KOPT-K1 (cell line): ENCODE results near the gene PITX3.

Experiments
- H3K27ac ChIP-seq: fragments of 200-600 bp; sonication (generic); 2 replicates; pipeline ENCODE4 v1.5.1; 2016; ENCODE audit warnings: antibody characterized with exemption, mild to moderate bottlenecking, low read depth, low read length; ENCODE audit not compliant: poor library complexity, severe bottlenecking
- H3K36me3 ChIP-seq: fragments of 200-600 bp; sonication (generic); 2 replicates; pipeline ENCODE4 v1.5.1; 2017; ENCODE audit warnings: antibody characterized with exemption, mild to moderate bottlenecking, low read length, moderate library complexity; ENCODE audit not compliant: insufficient read depth
- H3K9me3 ChIP-seq: fragments of 200-600 bp; sonication (generic); 2 replicates; pipeline ENCODE4 v1.5.1; 2017; ENCODE audit warnings: antibody characterized with exemption, low read length, mild to moderate bottlenecking; ENCODE audit not compliant: insufficient read depth, poor library complexity, severe bottlenecking

PITX3 gene

GRCh38 chr10:102242118-102242485 lies 790 bp upstream of the PITX3 start:
- no peak overlapping the region for H3K27ac ChIP-seq
- peaks cover 2% of the 10 kb centered on the region; the same call in 1 of the 2 replicates for H3K36me3 ChIP-seq
- no peaks in the 10 kb centered on the region for H3K9me3 ChIP-seq

GRCh38 chr10:102241032-102241443 lies 274 bp downstream of the PITX3 start:
- Histone ChIP-seq H3K9me3 (no peaks in the 10 kb centered on the region), H3K27ac (no peak overlapping the region), H3K36me3 (no peaks in the 10 kb centered on the region)

GRCh38 chr10:102240467-102241031 lies 763 bp downstream of the PITX3 start:
- Histone ChIP-seq H3K27ac (no peak overlapping the region), H3K36me3 (no peaks in the 10 kb centered on the region), H3K9me3 (no peaks in the 10 kb centered on the region)

- H3K9me3 ChIP-seq, result no peaks in the 10 kb centered on the region
- no peaks in the 10 kb centered on the region for H3K36me3 ChIP-seq
- no peak overlapping the region for H3K27ac ChIP-seq
These were observed 3.5 kb downstream of the PITX3 start for GRCh38 chr10:102237711-102238252.

GRCh38 chr10:102236006-102236405 lies 5.3 kb downstream of the PITX3 start:
- H3K27ac ChIP-seq, result no peak overlapping the region
- H3K9me3 ChIP-seq, result no peaks in the 10 kb centered on the region
- no peaks in the 10 kb centered on the region for H3K36me3 ChIP-seq

- H3K9me3 ChIP-seq, result no peaks in the 10 kb centered on the region
- H3K36me3 ChIP-seq, result no peaks in the 10 kb centered on the region
- no peak overlapping the region for H3K27ac ChIP-seq
These were observed 5.8 kb downstream of the PITX3 start for GRCh38 chr10:102235598-102235920.

- Histone ChIP-seq H3K27ac (no peak overlapping the region), H3K9me3 (no peaks in the 10 kb centered on the region), H3K36me3 (no peaks in the 10 kb centered on the region)
These were observed 6.3 kb downstream of the PITX3 start for GRCh38 chr10:102234888-102235597.

- Histone ChIP-seq H3K27ac (no peak overlapping the region), H3K9me3 (no peaks in the 10 kb centered on the region), H3K36me3 (no peaks in the 10 kb centered on the region)
These were observed 7.3 kb downstream of the PITX3 start for GRCh38 chr10:102233997-102234396.

GRCh38 chr10:102231357-102232318 lies 9.7 kb downstream of the PITX3 start:
- no peaks in the 10 kb centered on the region for H3K9me3 ChIP-seq
- no peaks in the 10 kb centered on the region for H3K36me3 ChIP-seq
- H3K27ac ChIP-seq, result no peak overlapping the region

GRCh38 chr10:102230861-102231356 lies 10.4 kb downstream of the PITX3 start:
- no peak overlapping the region for H3K27ac ChIP-seq
- no peaks in the 10 kb centered on the region for H3K9me3 ChIP-seq
- H3K36me3 ChIP-seq, result no peaks in the 10 kb centered on the region

GRCh38 chr10:102230264-102230860 lies 10.9 kb downstream of the PITX3 start:
- Histone ChIP-seq H3K9me3 (no peaks in the 10 kb centered on the region), H3K27ac (no peak overlapping the region), H3K36me3 (no peaks in the 10 kb centered on the region)

- no peaks in the 10 kb centered on the region for H3K9me3 ChIP-seq
- H3K27ac ChIP-seq, result no peak overlapping the region
- H3K36me3 ChIP-seq, result no peaks in the 10 kb centered on the region
These were observed 11.5 kb downstream of the PITX3 start for GRCh38 chr10:102229810-102230263.

- Histone ChIP-seq H3K27ac (no peak overlapping the region), H3K9me3 (no peaks in the 10 kb centered on the region), H3K36me3 (no peaks in the 10 kb centered on the region)
These were observed 14.3 kb downstream of the PITX3 start for GRCh38 chr10:102227050-102227449.

- H3K36me3 ChIP-seq, result no peaks in the 10 kb centered on the region
- H3K9me3 ChIP-seq, result no peaks in the 10 kb centered on the region
- H3K27ac ChIP-seq, result no peak overlapping the region
These were observed 14.8 kb downstream of the PITX3 start for GRCh38 chr10:102226542-102226870.
